K562 (cell line): Measurements from ENCODE around the gene DDX55. TPM values are rescaled to one million over a fixed set of nuclear protein-coding genes. Genes with fewer than 3 reads are reported as not detected.
A peak's percentile ranks its signal among the peaks of the same experiment; 100 is the strongest.

Experiments used
- ARID2 ChIP-seq: fragments of 450-650 bp; IDR thresholded peaks from 2 replicates; pipeline ENCODE4 v1.6.1; 2017; ENCODE audit warnings: antibody characterized with exemption, mild to moderate bottlenecking
- HIVEP1 ChIP-seq: fragments of 250-450 bp; sonication (Bioruptor Pico); IDR thresholded peaks from 2 replicates; pipeline ENCODE4 v1.4.0; 2020; ENCODE audit warnings: mild to moderate bottlenecking
- HMG20A ChIP-seq: fragments of 450-650 bp; formaldehyde crosslinking; conservative IDR thresholded peaks from 2 replicates; pipeline ENCODE4 v1.4.0; 2020; ENCODE audit warnings: mild to moderate bottlenecking, mixed read lengths
- MAFG ChIP-seq: fragments of 450-650 bp; conservative IDR thresholded peaks from 2 replicates; pipeline ENCODE4 v1.6.1; 2016; ENCODE audit warnings: missing genetic modification characterization, missing compliant biosample characterization
- MECOM ChIP-seq: fragments of 250-450 bp; sonication (Bioruptor Pico); IDR thresholded peaks from 2 replicates; pipeline ENCODE4 v1.8.0; 2022; ENCODE audit warnings: inconsistent platforms
- POLR2H ChIP-seq: IDR thresholded peaks from 2 replicates; pipeline ENCODE4 v1.6.1; 2016; ENCODE audit warnings: missing genetic modification characterization, low read depth, mild to moderate bottlenecking, control low read depth, missing compliant biosample characterization, moderate library complexity
- RFX1 ChIP-seq: fragments of 450-650 bp; IDR thresholded peaks from 2 replicates; pipeline ENCODE4 v1.6.1; 2016; ENCODE audit warnings: mild to moderate bottlenecking, moderate library complexity
- SREBF2 ChIP-seq: sonication (generic); formaldehyde crosslinking; IDR thresholded peaks from 2 replicates; pipeline ENCODE4 v1.4.0; 2020; ENCODE audit warnings: mild to moderate bottlenecking, missing genetic modification reagents
- TARDBP ChIP-seq: fragments of 450-650 bp; IDR thresholded peaks from 2 replicates; pipeline ENCODE4 v1.6.1; 2016
- TBL1XR1 ChIP-seq, 2 experiments: IDR thresholded peaks; 2 replicates each; pipeline ENCODE4 v1.6.1; 2012; ENCODE audit warnings: improper control_type of control experiment in 2 of 2, low read length in 2 of 2, mild to moderate bottlenecking in 1 of 2
- ZC3H8 ChIP-seq: fragments of 450-650 bp; IDR thresholded peaks from 2 replicates; pipeline ENCODE4 v1.6.1; 2017
- polyA plus RNA-seq, 8 experiments: library from polyadenylated mRNA; depleted of rRNA in 4 of 8; stranded (reverse) in 5 of 8; unstranded in 3 of 8; fragments of >200 nt; fragmentation: Nextera tagmentation in 2 of 8; fragmentation: Illumina TruSeq in 1 of 8; extraction: Ambion mirVana in 2 of 8; extraction: Trizol in 1 of 8; gene quantifications; 2 replicates each; pipeline versions ENCODE4 v1.2.1 to v1.2.3, GENCODE V29; 2011 to 2014; ENCODE audit warnings: inconsistent platforms in 1 of 8, missing spikeins in 1 of 8
- total RNA-seq, 7 experiments: library from RNA; depleted of rRNA in 6 of 7; stranded (reverse); fragments of >200 nt in 6 of 7; fragmentation: Illumina TruSeq in 2 of 7; extraction: Trizol in 2 of 7; gene quantifications; 2 replicates each; pipeline versions ENCODE4 v1.2.1 to v1.2.3, GENCODE V29; 2011 to 2021; ENCODE audit warnings: low replicate concordance in 1 of 7
- TF ChIP-seq, protein P1 (sequence below), 2 experiments: fragments of 450-650 bp; IDR thresholded peaks; 2 replicates each; pipeline ENCODE4 v1.6.1; 2018; ENCODE audit warnings: mild to moderate bottlenecking in 2 of 2, low read depth in 1 of 2; ENCODE audit not compliant: partially characterized antibody in 2 of 2
- TF ChIP-seq, protein P2 (sequence below): fragments of 150-350 bp; IDR thresholded peaks from 2 replicates; pipeline ENCODE4 v1.6.1; 2014; ENCODE audit warnings: low read depth, mild to moderate bottlenecking, low read length, borderline replicate concordance
- TF ChIP-seq, protein P3 (sequence below): sonication (generic); formaldehyde crosslinking; IDR thresholded peaks from 2 replicates; pipeline ENCODE4 v1.8.0; 2022; ENCODE audit warnings: mild to moderate bottlenecking, missing genetic modification reagents, borderline replicate concordance
- TF ChIP-seq, protein P4 (sequence below): fragments of 250-450 bp; sonication (Bioruptor Pico); IDR thresholded peaks from 2 replicates; pipeline ENCODE4 v1.8.0; 2022; ENCODE audit warnings: moderate library complexity, mild to moderate bottlenecking, inconsistent platforms
- TF ChIP-seq, protein P5 (sequence below): fragments of 250-450 bp; sonication (Bioruptor Pico); IDR thresholded peaks from 2 replicates; pipeline ENCODE4 v1.8.0; 2021; ENCODE audit warnings: borderline replicate concordance, mild to moderate bottlenecking, moderate library complexity; ENCODE audit not compliant: poor library complexity, severe bottlenecking

DDX55 gene
- total and polyA plus RNA-seq, 9 of the 15 experiments (the other 6 are each of a cell fraction or from before 2014, with no cell fraction given): 10.6 to 71.0 (median 60.9) TPM

DNA sequence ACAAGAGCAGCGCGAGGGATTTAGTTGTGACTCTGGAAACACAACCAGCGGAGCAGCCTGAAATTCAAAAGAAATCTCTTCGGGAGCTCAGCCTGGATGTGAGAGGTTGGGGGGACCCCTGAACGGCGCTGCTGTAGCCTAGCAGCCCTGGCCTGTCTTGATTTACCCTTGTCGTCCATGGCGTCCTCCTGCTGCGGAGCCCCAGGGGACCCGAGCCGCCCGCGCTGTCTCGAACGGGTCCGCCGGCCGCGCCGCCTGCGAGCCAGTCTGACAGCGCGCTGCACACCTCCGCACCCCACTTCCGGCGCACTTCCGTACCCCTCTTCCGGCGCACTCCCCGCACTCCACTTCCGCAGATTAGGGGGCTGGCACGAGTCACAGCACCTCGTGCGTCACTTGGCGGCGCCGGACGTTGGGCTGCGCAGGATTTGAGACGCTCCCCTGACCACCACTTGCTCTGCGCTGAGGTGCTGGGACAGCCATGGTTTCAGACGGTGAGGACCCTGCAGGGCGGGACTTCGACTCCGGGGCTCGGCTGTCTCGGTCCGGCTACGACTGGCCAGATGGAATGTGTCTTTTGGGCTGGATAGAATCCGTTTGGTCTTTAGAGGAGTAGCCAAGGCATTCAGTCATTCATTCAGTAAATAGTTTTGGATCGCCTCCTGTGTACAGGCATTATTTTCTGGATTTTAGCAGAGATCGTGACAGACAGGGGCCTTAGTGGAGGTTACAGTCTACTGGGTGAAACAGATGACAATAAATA is 31.7 kb downstream of the DDX55 start, which contains the start of the genes EIF2B1 and GTF2H3 (continued):
- TF ChIP-seq, protein P1, sequence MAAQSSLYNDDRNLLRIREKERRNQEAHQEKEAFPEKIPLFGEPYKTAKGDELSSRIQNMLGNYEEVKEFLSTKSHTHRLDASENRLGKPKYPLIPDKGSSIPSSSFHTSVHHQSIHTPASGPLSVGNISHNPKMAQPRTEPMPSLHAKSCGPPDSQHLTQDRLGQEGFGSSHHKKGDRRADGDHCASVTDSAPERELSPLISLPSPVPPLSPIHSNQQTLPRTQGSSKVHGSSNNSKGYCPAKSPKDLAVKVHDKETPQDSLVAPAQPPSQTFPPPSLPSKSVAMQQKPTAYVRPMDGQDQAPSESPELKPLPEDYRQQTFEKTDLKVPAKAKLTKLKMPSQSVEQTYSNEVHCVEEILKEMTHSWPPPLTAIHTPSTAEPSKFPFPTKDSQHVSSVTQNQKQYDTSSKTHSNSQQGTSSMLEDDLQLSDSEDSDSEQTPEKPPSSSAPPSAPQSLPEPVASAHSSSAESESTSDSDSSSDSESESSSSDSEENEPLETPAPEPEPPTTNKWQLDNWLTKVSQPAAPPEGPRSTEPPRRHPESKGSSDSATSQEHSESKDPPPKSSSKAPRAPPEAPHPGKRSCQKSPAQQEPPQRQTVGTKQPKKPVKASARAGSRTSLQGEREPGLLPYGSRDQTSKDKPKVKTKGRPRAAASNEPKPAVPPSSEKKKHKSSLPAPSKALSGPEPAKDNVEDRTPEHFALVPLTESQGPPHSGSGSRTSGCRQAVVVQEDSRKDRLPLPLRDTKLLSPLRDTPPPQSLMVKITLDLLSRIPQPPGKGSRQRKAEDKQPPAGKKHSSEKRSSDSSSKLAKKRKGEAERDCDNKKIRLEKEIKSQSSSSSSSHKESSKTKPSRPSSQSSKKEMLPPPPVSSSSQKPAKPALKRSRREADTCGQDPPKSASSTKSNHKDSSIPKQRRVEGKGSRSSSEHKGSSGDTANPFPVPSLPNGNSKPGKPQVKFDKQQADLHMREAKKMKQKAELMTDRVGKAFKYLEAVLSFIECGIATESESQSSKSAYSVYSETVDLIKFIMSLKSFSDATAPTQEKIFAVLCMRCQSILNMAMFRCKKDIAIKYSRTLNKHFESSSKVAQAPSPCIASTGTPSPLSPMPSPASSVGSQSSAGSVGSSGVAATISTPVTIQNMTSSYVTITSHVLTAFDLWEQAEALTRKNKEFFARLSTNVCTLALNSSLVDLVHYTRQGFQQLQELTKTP (IDR thresholded peaks at IDR 0.05; ENCODE audit: low read depth in 1 of 2, partially characterized antibody in 2 of 2): no peak
- no peak for TF ChIP-seq TARDBP
- no peak for TF ChIP-seq MAFG (tag)
- TF ChIP-seq ARID2: no peak
- TF ChIP-seq, protein P2, sequence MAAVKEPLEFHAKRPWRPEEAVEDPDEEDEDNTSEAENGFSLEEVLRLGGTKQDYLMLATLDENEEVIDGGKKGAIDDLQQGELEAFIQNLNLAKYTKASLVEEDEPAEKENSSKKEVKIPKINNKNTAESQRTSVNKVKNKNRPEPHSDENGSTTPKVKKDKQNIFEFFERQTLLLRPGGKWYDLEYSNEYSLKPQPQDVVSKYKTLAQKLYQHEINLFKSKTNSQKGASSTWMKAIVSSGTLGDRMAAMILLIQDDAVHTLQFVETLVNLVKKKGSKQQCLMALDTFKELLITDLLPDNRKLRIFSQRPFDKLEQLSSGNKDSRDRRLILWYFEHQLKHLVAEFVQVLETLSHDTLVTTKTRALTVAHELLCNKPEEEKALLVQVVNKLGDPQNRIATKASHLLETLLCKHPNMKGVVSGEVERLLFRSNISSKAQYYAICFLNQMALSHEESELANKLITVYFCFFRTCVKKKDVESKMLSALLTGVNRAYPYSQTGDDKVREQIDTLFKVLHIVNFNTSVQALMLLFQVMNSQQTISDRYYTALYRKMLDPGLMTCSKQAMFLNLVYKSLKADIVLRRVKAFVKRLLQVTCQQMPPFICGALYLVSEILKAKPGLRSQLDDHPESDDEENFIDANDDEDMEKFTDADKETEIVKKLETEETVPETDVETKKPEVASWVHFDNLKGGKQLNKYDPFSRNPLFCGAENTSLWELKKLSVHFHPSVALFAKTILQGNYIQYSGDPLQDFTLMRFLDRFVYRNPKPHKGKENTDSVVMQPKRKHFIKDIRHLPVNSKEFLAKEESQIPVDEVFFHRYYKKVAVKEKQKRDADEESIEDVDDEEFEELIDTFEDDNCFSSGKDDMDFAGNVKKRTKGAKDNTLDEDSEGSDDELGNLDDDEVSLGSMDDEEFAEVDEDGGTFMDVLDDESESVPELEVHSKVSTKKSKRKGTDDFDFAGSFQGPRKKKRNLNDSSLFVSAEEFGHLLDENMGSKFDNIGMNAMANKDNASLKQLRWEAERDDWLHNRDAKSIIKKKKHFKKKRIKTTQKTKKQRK: no peak
- peak; percentile 66 to 98; a peak in 3 of 4 replicates for TF ChIP-seq TBL1XR1 (IDR thresholded peaks at IDR 0.05; ENCODE audit: low read length in 2 of 2)
- TF ChIP-seq HIVEP1 (CRISPR knock-in tag): no peak
- TF ChIP-seq, protein P3, sequence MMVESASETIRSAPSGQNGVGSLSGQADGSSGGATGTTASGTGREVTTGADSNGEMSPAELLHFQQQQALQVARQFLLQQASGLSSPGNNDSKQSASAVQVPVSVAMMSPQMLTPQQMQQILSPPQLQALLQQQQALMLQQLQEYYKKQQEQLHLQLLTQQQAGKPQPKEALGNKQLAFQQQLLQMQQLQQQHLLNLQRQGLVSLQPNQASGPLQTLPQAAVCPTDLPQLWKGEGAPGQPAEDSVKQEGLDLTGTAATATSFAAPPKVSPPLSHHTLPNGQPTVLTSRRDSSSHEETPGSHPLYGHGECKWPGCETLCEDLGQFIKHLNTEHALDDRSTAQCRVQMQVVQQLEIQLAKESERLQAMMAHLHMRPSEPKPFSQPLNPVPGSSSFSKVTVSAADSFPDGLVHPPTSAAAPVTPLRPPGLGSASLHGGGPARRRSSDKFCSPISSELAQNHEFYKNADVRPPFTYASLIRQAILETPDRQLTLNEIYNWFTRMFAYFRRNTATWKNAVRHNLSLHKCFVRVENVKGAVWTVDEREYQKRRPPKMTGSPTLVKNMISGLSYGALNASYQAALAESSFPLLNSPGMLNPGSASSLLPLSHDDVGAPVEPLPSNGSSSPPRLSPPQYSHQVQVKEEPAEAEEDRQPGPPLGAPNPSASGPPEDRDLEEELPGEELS (CRISPR knock-in tag): no peak
- peak; percentile 86 for TF ChIP-seq POLR2H
- TF ChIP-seq RFX1: no peak
- TF ChIP-seq SREBF2 (CRISPR knock-in tag): no peak
- TF ChIP-seq, protein P4, sequence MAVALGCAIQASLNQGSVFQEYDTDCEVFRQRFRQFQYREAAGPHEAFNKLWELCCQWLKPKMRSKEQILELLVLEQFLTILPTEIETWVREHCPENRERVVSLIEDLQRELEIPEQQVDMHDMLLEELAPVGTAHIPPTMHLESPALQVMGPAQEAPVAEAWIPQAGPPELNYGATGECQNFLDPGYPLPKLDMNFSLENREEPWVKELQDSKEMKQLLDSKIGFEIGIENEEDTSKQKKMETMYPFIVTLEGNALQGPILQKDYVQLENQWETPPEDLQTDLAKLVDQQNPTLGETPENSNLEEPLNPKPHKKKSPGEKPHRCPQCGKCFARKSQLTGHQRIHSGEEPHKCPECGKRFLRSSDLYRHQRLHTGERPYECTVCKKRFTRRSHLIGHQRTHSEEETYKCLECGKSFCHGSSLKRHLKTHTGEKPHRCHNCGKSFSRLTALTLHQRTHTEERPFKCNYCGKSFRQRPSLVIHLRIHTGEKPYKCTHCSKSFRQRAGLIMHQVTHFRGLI (CRISPR knock-in tag): no peak
- no peak for TF ChIP-seq ZC3H8
- TF ChIP-seq, protein P5, sequence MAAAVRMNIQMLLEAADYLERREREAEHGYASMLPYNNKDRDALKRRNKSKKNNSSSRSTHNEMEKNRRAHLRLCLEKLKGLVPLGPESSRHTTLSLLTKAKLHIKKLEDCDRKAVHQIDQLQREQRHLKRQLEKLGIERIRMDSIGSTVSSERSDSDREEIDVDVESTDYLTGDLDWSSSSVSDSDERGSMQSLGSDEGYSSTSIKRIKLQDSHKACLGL (CRISPR knock-in tag): peak; percentile 93
- TF ChIP-seq MECOM: no peak
- TF ChIP-seq HMG20A: no peak
